DOHH2 (cell line): ENCODE results near the gene ENDOG.

Experiments
- H3F3A ChIP-seq: fragments of 200-600 bp; sonication (generic), shearing (Covaris generic); 2 replicates; pipeline ENCODE4 v1.6.0; 2016; ENCODE audit warnings: antibody characterized with exemption, mild to moderate bottlenecking; ENCODE audit not compliant: control insufficient read depth, insufficient read depth
- H3K27ac ChIP-seq: fragments of 200-600 bp; sonication (generic); 2 replicates; pipeline ENCODE4 v1.5.1; 2014; ENCODE audit warnings: low read depth, mild to moderate bottlenecking, low read length, moderate library complexity
- H3K27me3 ChIP-seq: fragments of 200-600 bp; sonication (generic); 2 replicates; pipeline ENCODE4 v1.6.1; 2014; ENCODE audit warnings: mild to moderate bottlenecking, low read length, mixed read lengths; ENCODE audit not compliant: control insufficient read depth
- H3K36me3 ChIP-seq: fragments of 200-600 bp; sonication (generic); 2 replicates; pipeline ENCODE4 v1.6.1; 2014; ENCODE audit warnings: mild to moderate bottlenecking, low read length, moderate library complexity, mixed read lengths; ENCODE audit not compliant: control insufficient read depth
- H3K4me1 ChIP-seq: fragments of 200-600 bp; sonication (generic); 2 replicates; pipeline ENCODE4 v1.6.1; 2014; ENCODE audit warnings: mild to moderate bottlenecking, low read length, mixed read lengths; ENCODE audit not compliant: control insufficient read depth
- H3K4me2 ChIP-seq: fragments of 200-600 bp; sonication (generic); 2 replicates; pipeline ENCODE4 v1.6.0; 2014; ENCODE audit warnings: mild to moderate bottlenecking, low read length, moderate library complexity
- H3K4me3 ChIP-seq: fragments of 200-600 bp; sonication (generic); 2 replicates; pipeline ENCODE4 v1.5.1; 2014; ENCODE audit warnings: mild to moderate bottlenecking, low read length, mixed read lengths
- H3K79me2 ChIP-seq: fragments of 200-600 bp; sonication (generic); 2 replicates; pipeline ENCODE4 v1.6.1; 2014; ENCODE audit warnings: mild to moderate bottlenecking, low read length, mixed read lengths; ENCODE audit not compliant: control insufficient read depth
- H3K9me2 ChIP-seq: fragments of 200-600 bp; sonication (generic); replicated peaks from 2 replicates; pipeline ENCODE4 v1.6.1; 2014; ENCODE audit warnings: mild to moderate bottlenecking, low read length, mixed read lengths; ENCODE audit not compliant: control insufficient read depth
- H3K9me3 ChIP-seq: fragments of 200-600 bp; sonication (generic); 2 replicates; pipeline ENCODE4 v1.6.1; 2014; ENCODE audit warnings: antibody characterized with exemption, low read length, mixed read lengths; ENCODE audit not compliant: control insufficient read depth, insufficient read depth
- H4K20me1 ChIP-seq: fragments of 200-600 bp; sonication (generic); 2 replicates; pipeline ENCODE4 v1.6.0; 2014; ENCODE audit warnings: low read depth, mild to moderate bottlenecking, antibody characterized with exemption, low read length, moderate library complexity; ENCODE audit not compliant: control insufficient read depth, insufficient read depth
- CTCF ChIP-seq: fragments of 200-600 bp; sonication (generic); IDR thresholded peaks from one replicate; pipeline ENCODE4 v1.5.1; 2014; ENCODE audit warnings: antibody characterized with exemption, mild to moderate bottlenecking, low read depth, low read length; ENCODE audit not compliant: poor library complexity, severe bottlenecking
- EZH2phosphoT487 ChIP-seq: fragments of 200-600 bp; sonication (generic); IDR thresholded peaks from 2 replicates; pipeline ENCODE4 v1.6.1; 2017; ENCODE audit warnings: borderline replicate concordance, mild to moderate bottlenecking, antibody characterized with exemption, low read length, moderate library complexity, mixed read lengths

The ENDOG gene

GRCh38 chr9:128833696-128834095 is 15.4 kb downstream of the ENDOG start:
- Histone ChIP-seq H3K79me2 (peaks cover 7% of the 10 kb centered on the region), H3K4me1 (peaks cover 6% of the 10 kb centered on the region), H3K9me2 (no peaks in the 10 kb centered on the region), H3K4me3 (no peak overlapping the region), H3K27ac (no peak overlapping the region), H3K27me3 (no peaks in the 10 kb centered on the region), H4K20me1 (no peaks in the 10 kb centered on the region), H3F3A (no peaks in the 10 kb centered on the region), H3K9me3 (no peaks in the 10 kb centered on the region), H3K36me3 (peaks cover 19% of the 10 kb centered on the region; the same call in 1 of the 2 replicates), H3K4me2 (no peak overlapping the region)
- no peak for TF ChIP-seq EZH2phosphoT487
- no peak for TF ChIP-seq CTCF

GRCh38 chr9:128835246-128836210 is 17.2 kb downstream of the ENDOG start:
- H3K4me3 ChIP-seq = no peak overlapping the region
- H3F3A ChIP-seq = no peaks in the 10 kb centered on the region
- no peak for TF ChIP-seq EZH2phosphoT487
- TF ChIP-seq CTCF = no peak
- H3K4me1 ChIP-seq = no peaks in the 10 kb centered on the region
- H3K36me3 ChIP-seq = peaks cover 19% of the 10 kb centered on the region; the same call in 1 of the 2 replicates
- no peaks in the 10 kb centered on the region for H3K9me3 ChIP-seq
- no peaks in the 10 kb centered on the region for H3K27me3 ChIP-seq
- no peak overlapping the region for H3K4me2 ChIP-seq
- H4K20me1 ChIP-seq = no peaks in the 10 kb centered on the region
- H3K27ac ChIP-seq = no peak overlapping the region
- no peaks in the 10 kb centered on the region for H3K79me2 ChIP-seq
- H3K9me2 ChIP-seq = no peaks in the 10 kb centered on the region

- Histone ChIP-seq H3K79me2 (no peaks in the 10 kb centered on the region), H3K4me1 (no peaks in the 10 kb centered on the region), H3F3A (no peaks in the 10 kb centered on the region), H3K27me3 (no peaks in the 10 kb centered on the region), H3K4me3 (no peak overlapping the region), H3K9me3 (no peaks in the 10 kb centered on the region), H3K36me3 (peaks cover 19% of the 10 kb centered on the region; the same call in 1 of the 2 replicates), H3K4me2 (no peak overlapping the region), H3K27ac (no peak overlapping the region), H3K9me2 (no peaks in the 10 kb centered on the region), H4K20me1 (no peaks in the 10 kb centered on the region)
- TF ChIP-seq CTCF (no peak), EZH2phosphoT487 (no peak)
Observed at GRCh38 chr9:128836509-128837145, 18.3 kb downstream of the ENDOG start.
